Activated naive CD8-positive, alpha-beta T cell (primary cell): ENCODE measurements around the gene MMP11.

Source experiments
- H3K27ac Mint-ChIP-seq: one replicate; pipeline ENCODE4 v1.8.0; 2021; ENCODE audit warnings: mixed read lengths
- H3K27me3 Mint-ChIP-seq: one replicate; pipeline ENCODE4 v1.8.0; 2021; ENCODE audit warnings: mixed read lengths
- H3K36me3 Mint-ChIP-seq: one replicate; pipeline ENCODE4 v1.8.0; 2021; ENCODE audit warnings: mixed read lengths
- H3K4me1 Mint-ChIP-seq: one replicate; pipeline ENCODE4 v1.8.0; 2021; ENCODE audit warnings: low read depth, mixed read lengths
- H3K4me3 Mint-ChIP-seq: one replicate; pipeline ENCODE4 v1.8.0; 2021; ENCODE audit warnings: mild to moderate bottlenecking, mixed read lengths
- H3K9me3 Mint-ChIP-seq: one replicate; pipeline ENCODE4 v1.8.0; 2021; ENCODE audit warnings: low read depth, mixed read lengths

The MMP11 gene

DNA sequence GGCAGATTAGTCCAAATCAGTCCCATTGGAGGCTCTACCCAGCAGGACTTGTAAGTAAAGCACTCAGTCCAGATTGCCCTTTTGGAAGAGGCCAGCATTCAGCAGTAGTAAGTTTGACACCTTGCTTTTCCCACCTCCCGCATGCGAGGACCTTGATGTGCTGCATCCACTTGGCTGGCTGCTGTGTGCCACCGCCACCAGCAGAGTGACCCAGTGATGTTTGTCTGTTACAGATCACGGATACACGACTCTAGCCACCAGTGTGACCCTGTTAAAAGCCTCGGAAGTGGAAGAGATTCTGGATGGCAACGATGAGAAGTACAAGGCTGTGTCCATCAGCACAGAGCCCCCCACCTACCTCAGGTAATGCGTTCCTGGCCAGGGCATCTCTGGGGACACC is 20.7 kb downstream of the MMP11 start:
- Mint-ChIP-seq H3K27me3 (no peaks in the 10 kb centered on the region), H3K9me3 (no peaks in the 10 kb centered on the region), H3K36me3 (no peaks in the 10 kb centered on the region)

DNA sequence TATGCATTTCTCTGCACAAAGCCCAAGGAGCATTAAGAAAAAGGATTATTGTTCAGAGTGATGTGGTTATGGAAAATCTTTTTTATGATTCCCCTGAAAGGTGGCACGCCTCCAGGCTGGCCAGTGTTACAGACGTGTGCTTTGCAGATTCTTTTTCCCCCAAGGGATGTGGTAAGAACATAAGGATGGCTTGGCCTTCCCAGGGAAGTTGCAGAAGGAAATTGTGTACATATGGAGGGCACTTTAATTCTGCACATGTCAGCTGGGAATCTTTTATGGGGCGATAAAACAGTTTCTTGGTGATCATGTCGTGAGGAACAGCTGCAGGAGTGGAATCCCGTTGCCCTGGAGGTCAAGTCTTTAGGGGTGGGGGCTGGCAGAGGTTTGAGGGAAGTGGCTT is 23.8 kb downstream of the MMP11 start:
- no peaks in the 10 kb centered on the region for H3K27me3 Mint-ChIP-seq
- no peaks in the 10 kb centered on the region for H3K9me3 Mint-ChIP-seq
- peaks cover 14% of the 10 kb centered on the region for H3K4me1 Mint-ChIP-seq
- H3K27ac Mint-ChIP-seq, result no peak overlapping the region
- no peaks in the 10 kb centered on the region for H3K36me3 Mint-ChIP-seq
- no peak overlapping the region for H3K4me3 Mint-ChIP-seq

More for the DNA sequence above, 20.7 kb downstream of the MMP11 start:
- Mint-ChIP-seq H3K4me1 (peaks cover 28% of the 10 kb centered on the region), H3K27ac (no peak overlapping the region), H3K4me3 (no peak overlapping the region)

DNA sequence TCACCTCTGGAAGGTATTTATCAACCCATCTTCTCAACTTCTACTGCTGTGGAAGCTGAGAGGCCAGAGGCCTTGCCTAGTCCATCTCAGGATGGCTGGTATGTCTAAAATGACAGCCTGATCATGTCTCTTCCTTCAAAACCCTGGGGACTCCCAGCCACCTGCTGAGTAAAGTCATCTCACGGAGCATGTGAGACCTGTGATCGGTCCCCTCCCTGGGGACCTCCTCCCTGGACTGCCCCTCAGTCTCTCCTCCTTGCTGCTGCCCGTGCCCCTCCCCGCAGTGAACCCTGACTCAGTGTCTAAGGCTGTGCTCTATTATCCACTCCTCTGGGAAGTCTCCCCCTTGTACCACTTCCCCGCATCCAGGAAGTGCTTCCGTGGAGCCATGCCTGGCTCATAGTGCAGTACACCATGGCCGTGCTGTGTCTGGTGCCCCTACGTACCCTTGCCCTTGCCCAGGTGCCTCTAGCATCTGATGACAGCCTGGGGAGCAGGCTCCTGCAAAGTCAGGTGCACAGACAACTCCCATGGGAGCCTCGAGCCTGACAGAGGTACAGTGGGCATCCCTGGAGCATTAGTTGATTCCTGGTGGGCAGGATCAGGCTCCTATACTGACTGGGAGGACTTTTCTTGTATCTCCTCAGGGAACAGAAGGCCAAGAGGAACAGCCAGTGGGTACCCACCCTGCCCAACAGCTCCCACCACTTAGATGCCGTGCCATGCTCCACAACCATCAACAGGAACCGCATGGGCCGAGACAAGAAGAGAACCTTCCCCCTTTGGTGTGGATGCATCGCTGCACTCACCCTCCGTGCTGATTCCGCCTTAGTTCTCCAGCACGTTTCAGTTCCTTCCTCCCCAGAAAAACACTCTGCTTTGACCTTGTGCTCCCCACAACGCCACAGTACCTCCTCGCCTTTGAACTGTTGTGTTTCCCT is 27.9 kb downstream of the MMP11 start:
- Mint-ChIP-seq H3K4me1 (no peaks in the 10 kb centered on the region), H3K27me3 (no peaks in the 10 kb centered on the region), H3K4me3 (no peak overlapping the region), H3K27ac (peak overlapping the region; percentile 72), H3K36me3 (no peaks in the 10 kb centered on the region), H3K9me3 (no peaks in the 10 kb centered on the region)

DNA sequence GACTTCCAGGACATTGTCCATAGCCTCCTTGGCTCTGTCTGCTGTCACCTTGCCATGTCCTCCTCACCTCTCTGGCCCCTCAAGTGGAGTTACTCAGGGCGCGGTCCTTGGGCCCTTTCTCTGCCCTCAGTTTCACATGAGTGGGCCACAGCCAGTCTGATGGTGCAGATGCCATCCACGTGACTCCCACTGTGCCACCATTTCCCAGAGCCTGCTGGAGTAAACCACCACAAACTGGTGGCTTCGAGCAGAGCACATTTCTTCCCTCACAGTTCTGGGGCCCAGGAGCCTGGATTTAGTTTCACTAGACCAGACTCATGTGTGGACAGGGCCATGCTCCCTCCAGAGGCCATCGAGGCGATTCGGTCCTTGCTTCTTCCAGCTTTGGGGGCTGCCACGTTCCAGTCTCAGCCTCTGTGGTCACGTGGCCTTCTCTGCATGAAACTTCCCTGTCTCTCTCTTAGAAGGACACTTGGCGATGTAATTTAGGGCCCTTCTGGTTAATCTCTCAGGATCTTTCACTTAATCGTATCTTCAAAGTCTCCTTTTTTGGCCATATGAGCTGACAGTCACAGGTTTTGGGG is 28.7 kb downstream of the MMP11 start:
- no peaks in the 10 kb centered on the region for H3K36me3 Mint-ChIP-seq
- H3K9me3 Mint-ChIP-seq, result no peaks in the 10 kb centered on the region
- no peak overlapping the region for H3K27ac Mint-ChIP-seq
- H3K4me1 Mint-ChIP-seq, result no peaks in the 10 kb centered on the region
- no peak overlapping the region for H3K4me3 Mint-ChIP-seq
- no peaks in the 10 kb centered on the region for H3K27me3 Mint-ChIP-seq

DNA sequence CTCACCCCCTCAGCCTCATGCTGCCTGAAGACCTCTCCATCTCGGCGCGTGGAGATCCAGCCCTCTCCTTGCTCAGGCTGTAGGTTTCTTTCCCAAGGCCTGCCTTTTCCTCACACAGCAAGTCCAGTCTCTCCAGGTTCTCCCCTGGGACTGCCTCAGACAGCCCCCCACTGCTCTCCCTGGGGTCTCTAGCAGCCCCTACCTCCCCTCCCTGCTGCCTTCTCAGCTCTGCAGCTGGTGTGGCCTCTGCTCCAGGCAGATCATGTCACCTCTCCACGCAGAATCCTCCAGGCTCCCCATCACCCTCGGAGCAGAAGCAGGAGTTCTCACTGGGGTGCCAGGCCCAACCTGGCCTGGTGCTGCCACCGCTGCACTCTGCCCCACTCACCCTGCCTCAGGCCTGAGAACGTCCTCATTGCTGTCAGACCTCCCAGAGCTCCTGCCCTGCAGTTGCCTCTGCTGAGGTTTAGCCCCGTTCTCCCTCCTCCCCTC is 29.3 kb downstream of the MMP11 start:
- Mint-ChIP-seq H3K9me3 (no peaks in the 10 kb centered on the region), H3K27ac (no peak overlapping the region), H3K27me3 (no peaks in the 10 kb centered on the region), H3K4me3 (no peak overlapping the region), H3K36me3 (no peaks in the 10 kb centered on the region), H3K4me1 (no peaks in the 10 kb centered on the region)

DNA sequence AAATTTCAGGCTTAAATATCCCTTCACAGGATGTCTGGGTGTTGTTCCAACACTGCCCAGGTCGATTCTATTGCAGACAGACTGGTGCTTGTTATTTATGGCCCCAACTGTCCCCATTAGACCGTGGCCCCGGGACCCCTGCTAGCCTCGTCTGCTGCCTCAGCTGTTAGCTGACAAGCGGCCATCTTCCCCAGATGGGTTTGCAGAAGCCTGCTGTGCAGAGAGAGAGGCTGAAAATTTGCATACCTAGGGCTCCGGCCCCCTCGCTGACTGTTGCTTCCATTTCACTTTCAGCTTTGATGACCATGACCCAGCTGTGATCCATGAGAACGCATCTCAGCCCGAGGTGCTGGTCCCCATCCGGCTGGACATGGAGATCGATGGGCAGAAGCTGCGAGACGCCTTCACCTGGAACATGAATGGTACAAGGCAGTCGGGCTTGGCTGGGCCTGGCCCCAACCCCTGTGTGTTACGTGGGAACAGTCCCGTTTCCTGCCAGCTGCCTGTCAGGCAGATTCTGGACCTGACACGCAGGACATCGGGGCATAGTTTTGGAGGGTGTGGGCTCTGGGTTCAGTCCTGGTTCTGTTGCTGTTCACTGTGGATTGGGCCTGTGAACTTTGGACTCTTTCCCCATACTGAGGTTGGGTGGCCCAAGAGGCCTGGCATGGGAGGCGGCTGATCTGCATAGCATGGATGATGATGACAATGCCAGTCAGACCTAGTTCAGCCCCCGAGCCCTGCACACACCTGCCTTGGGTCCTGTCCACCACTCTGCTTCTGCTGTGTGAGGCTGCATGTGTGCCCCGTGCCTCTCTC is 30.6 kb downstream of the MMP11 start:
- H3K4me3 Mint-ChIP-seq, result no peak overlapping the region
- H3K4me1 Mint-ChIP-seq, result no peaks in the 10 kb centered on the region
- H3K9me3 Mint-ChIP-seq, result no peaks in the 10 kb centered on the region
- H3K27me3 Mint-ChIP-seq, result no peaks in the 10 kb centered on the region
- H3K27ac Mint-ChIP-seq, result no peak overlapping the region
- H3K36me3 Mint-ChIP-seq, result peaks cover 2% of the 10 kb centered on the region

DNA sequence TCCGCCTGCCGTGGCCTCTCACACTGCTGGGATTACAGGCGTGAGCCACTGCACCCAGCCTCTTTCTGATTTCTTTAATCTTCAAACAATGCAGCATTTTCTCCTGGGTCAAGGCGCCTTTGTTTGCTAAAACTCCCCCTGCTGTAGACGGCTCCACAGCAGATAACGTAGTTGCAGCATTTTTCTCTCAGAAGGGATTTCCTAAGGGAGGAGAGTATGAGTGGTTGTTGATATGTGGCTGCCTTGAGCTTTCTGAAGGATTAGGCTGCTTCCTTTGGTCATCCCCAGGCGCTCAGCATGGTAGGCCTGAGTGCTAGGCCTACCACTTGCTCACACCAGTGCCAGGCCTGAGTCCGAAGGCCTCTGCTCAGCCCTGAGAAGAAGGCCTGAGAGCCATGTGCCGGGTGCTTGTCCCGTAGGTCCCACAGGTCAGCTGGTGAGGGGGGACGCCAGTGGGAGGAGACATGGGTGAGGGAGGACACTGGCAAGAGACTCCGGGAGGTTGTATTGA is 32.2 kb downstream of the MMP11 start:
- H3K36me3 Mint-ChIP-seq, result peaks cover 2% of the 10 kb centered on the region

DNA sequence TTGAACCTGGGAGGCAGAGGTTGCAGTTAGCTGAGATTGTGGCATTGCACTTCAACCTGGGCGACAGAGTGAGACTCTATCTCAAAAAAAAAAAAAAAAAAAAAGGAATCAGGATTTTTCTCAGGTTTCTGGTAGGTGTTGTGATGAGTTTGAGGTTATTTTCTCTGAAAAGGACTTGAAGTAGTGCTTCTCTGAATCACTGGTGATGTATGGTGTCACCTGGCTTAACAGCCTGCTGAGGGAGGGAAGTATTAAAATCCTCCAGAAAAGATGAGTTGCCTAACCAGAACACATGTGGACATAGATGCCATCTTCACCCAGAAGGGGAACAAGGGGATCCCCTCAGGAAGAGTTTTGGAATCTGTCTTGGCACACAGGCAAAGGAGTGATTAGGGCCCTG is 34.2 kb downstream of the MMP11 start:
- Mint-ChIP-seq H3K9me3 (no peaks in the 10 kb centered on the region), H3K36me3 (peaks cover 7% of the 10 kb centered on the region), H3K4me3 (no peak overlapping the region), H3K27ac (no peak overlapping the region), H3K4me1 (no peaks in the 10 kb centered on the region), H3K27me3 (no peaks in the 10 kb centered on the region)

More for the DNA sequence above, 32.2 kb downstream of the MMP11 start:
- no peaks in the 10 kb centered on the region for H3K9me3 Mint-ChIP-seq
- H3K4me1 Mint-ChIP-seq, result no peaks in the 10 kb centered on the region
- no peaks in the 10 kb centered on the region for H3K27me3 Mint-ChIP-seq
- no peak overlapping the region for H3K4me3 Mint-ChIP-seq
- H3K27ac Mint-ChIP-seq, result no peak overlapping the region

DNA sequence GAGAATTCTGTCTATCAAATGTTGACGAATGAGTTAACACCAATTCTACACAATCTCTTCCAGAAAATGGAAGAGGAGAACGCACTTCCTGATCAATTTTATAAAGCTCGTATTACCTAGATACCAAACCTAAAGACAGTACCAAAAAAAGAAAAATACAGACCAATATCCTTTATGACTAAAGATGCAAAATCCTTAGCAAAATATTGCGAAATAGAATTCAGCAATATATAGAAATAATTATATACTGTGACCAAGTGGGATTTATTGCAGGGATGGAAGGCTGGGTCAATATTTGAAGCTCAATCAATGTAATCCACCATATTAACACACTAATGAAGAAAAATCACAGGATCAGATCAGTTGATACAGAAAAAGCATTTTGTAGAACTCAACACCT is 39.7 kb downstream of the MMP11 start:
- H3K4me3 Mint-ChIP-seq, result no peak overlapping the region
- no peak overlapping the region for H3K27ac Mint-ChIP-seq
- no peaks in the 10 kb centered on the region for H3K9me3 Mint-ChIP-seq
- no peaks in the 10 kb centered on the region for H3K27me3 Mint-ChIP-seq
- no peaks in the 10 kb centered on the region for H3K4me1 Mint-ChIP-seq
- peaks cover 10% of the 10 kb centered on the region for H3K36me3 Mint-ChIP-seq

DNA sequence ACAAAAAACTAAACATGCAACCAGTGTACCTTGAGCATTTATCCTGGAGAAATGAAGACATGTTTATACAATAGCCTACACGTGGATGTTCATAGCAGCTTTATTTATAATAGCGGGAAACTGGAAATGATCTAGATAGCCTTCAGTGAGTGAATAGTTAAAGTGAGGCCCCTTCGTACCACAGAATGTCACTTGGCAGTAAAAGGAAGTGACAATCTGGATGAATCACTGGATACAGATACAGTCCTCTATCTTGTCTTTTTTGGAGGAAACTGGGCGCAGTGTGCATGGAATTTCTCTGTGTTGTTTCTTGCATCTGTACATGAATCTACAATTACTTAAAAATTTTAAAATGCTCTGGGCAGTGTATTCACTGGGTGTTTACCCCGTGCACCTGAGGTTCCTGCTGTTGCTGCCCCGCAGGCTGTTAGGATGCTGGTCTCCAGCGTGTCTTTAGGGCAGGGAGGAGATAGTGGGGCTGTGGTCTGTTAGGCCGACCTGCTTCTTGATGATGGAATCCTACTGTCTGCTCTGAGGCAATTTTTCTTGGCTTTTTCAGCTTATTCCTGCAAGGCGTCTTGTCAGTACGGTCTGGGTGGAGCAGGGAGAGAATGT is 43.0 kb downstream of the MMP11 start:
- Mint-ChIP-seq H3K36me3 (peaks cover 8% of the 10 kb centered on the region), H3K4me3 (no peak overlapping the region), H3K4me1 (peaks cover 3% of the 10 kb centered on the region), H3K27me3 (no peaks in the 10 kb centered on the region), H3K9me3 (no peaks in the 10 kb centered on the region), H3K27ac (no peak overlapping the region)

DNA sequence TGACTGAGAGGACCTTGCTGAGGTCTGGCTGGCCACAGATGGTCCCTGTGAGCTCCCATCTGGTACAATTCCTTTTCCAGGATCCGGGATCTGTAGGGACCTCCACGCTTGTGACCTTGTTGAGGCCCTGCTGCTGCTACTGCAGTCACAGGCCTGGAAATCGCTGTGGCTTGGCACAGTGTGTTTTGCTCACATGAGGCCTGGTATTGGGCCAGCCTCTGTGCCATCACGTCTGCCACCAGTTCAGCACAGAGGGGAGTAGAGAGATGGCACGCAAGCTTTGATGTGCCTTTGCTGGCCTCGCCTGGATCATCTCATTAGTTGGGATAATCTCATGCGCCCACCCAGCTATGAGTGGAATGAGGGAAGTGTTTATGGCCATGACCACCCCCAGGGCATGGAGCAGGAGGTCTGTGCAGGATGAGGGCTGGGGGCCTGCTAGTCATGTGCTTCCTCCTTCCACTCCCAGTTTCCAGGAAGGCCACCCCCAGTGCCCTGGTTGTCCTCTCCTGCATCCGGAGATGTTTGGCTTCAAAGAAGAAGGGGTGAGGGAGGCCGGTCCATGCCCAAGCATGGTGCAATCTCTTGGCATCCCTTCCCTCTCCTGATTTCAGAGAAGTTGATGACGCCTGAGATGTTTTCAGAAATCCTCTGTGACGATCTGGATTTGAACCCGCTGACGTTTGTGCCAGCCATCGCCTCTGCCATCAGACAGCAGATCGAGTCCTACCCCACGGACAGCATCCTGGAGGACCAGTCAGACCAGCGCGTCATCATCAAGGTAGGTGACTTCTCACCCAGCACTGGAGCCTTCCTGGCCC is 43.7 kb downstream of the MMP11 start:
- no peak overlapping the region for H3K27ac Mint-ChIP-seq
- H3K4me1 Mint-ChIP-seq, result peaks cover 4% of the 10 kb centered on the region
- peaks cover 5% of the 10 kb centered on the region for H3K36me3 Mint-ChIP-seq
- H3K27me3 Mint-ChIP-seq, result no peaks in the 10 kb centered on the region
- H3K4me3 Mint-ChIP-seq, result no peak overlapping the region
- no peaks in the 10 kb centered on the region for H3K9me3 Mint-ChIP-seq

DNA sequence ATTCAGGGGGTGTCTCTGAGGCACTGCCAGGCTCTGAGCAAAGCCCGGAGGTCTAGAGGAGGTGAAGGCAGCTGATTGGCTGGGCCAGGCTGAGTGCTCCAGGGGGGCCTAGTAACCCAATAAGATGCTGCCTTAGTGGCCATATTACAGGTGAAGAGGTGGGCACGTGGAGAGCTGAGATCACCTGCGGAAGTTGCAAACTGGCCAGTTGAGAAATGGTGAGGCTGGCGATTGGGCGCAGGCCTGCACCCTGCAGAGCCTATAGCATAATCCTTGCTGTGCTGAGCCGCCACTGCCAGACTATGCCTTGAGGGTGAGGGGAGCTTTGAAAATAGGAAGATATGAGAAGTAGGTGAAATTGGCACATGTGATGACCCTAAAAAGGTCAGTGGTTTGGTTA is 44.5 kb downstream of the MMP11 start:
- no peak overlapping the region for H3K4me3 Mint-ChIP-seq
- H3K36me3 Mint-ChIP-seq, result peaks cover 3% of the 10 kb centered on the region
- H3K27me3 Mint-ChIP-seq, result no peaks in the 10 kb centered on the region
- H3K27ac Mint-ChIP-seq, result no peak overlapping the region
- peaks cover 4% of the 10 kb centered on the region for H3K4me1 Mint-ChIP-seq
- H3K9me3 Mint-ChIP-seq, result no peaks in the 10 kb centered on the region

DNA sequence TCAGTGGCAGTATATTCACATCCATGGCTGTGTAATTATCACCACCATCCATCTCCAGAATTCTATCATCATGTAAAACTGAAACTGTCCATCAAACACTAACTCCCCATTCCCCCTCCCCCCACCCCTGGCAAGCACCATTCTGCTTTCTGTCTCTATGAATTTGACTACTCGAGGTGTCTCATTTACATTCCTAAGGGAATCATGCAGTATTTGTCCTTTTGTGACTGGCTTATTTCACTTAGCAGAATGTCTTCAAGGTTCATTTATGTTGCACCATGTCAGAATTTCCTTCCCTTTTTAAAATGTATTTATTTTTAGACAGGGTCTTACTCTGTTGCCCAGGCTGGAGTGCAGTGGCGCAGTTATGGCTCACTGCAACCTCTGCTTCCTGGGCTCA is 45.9 kb downstream of the MMP11 start:
- H3K27ac Mint-ChIP-seq, result no peak overlapping the region
- H3K9me3 Mint-ChIP-seq, result no peaks in the 10 kb centered on the region
- H3K27me3 Mint-ChIP-seq, result no peaks in the 10 kb centered on the region
- no peak overlapping the region for H3K4me3 Mint-ChIP-seq
- peaks cover 4% of the 10 kb centered on the region for H3K4me1 Mint-ChIP-seq
- peaks cover 6% of the 10 kb centered on the region for H3K36me3 Mint-ChIP-seq

DNA sequence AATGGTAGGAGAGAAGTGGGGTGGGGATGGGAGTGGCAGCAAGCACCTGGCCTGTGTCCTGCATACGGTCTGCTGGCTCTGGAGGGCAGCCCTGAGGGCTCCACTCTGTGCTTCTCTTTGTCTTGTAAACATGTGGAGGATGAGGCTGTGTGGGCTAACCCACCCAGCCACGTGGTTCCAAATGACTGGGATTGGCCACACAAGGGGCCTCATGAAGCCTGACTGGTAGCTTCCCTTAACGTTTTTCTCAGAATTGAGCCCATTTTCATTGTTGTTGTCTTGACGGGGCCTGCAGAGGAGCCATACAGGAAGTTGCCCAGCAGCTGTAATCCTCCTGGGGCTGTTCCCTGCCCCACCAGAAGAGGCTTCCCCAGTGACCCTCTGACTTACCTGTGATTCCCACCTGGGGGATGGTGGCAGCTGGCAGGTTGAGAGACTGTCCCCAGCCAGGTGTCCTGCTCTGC is 48.1 kb downstream of the MMP11 start:
- Mint-ChIP-seq H3K9me3 (no peaks in the 10 kb centered on the region), H3K36me3 (peaks cover 7% of the 10 kb centered on the region), H3K27ac (no peak overlapping the region), H3K4me1 (peaks cover 4% of the 10 kb centered on the region), H3K27me3 (no peaks in the 10 kb centered on the region), H3K4me3 (no peak overlapping the region)
